Measurements from ENCODE around the gene FCHO2.

GRCh38 chr5:72956324-72957140 is 691 bp downstream of the FCHO2 start:
- TF ChIP-seq ZNF274 (IDR thresholded peaks at IDR 0.05; ENCODE audit: low read depth, low read length) = no peak
- TF ChIP-seq YY1 (IDR thresholded peaks at IDR 0.05; ENCODE audit: insufficient read depth, insufficient read length) = no peak
- TF ChIP-seq SUZ12 (IDR thresholded peaks at IDR 0.05; ENCODE audit: extremely low read depth, insufficient read depth, insufficient read length) = no peak

Measured in NT2/D1 (cell line).